H1 (cell line): ENCODE measurements around the gene TMPRSS3. TPM values are rescaled to one million over a fixed set of nuclear protein-coding genes. Genes with fewer than 3 reads are reported as not detected.

Source experiments
- CTCF ChIA-PET: fragments of 300-600 bp; sonication (Branson Sonifier 250); formaldehyde crosslinking; loops from one replicate; lab custom pipeline; 2021; ENCODE audit not compliant: partially characterized antibody; lab: Charles Lee
- POLR2A ChIA-PET: fragments of 300-600 bp; sonication (Branson Sonifier 250); formaldehyde crosslinking; loops from one replicate; lab custom pipeline; 2021; ENCODE audit warnings: inconsistent platforms; ENCODE audit not compliant: partially characterized antibody; lab: Charles Lee
- DNase-seq, 2 experiments: peaks; one replicate each; pipeline versions ENCODE4 v3.0.0 to v3.0.0-alpha.2; 2010 to 2022; ENCODE audit warnings: low spot score in 2 of 2, low read depth in 1 of 2, mixed read lengths in 1 of 2
- FAIRE-seq: peaks from 2 replicates; lab custom pipeline; 2011; peaks lifted over from hg19 to GRCh38; lab: Jason Lieb, UNC
- H2AFZ ChIP-seq: 2 replicates; pipeline ENCODE4 v1.8.1; 2012; ENCODE audit warnings: low read length, inconsistent platforms
- H2AK5ac ChIP-seq: 2 replicates; pipeline ENCODE4 v1.6.1; 2013; ENCODE audit warnings: low read depth, low read length
- H2BK120ac ChIP-seq: replicated peaks from 2 replicates; pipeline ENCODE3; 2013; ENCODE audit warnings: low read depth, low read length, inconsistent platforms
- H2BK12ac ChIP-seq: 2 replicates; pipeline ENCODE4 v1.6.1; 2013; ENCODE audit warnings: low read depth, low read length
- H2BK15ac ChIP-seq: 2 replicates; pipeline ENCODE4 v1.6.1; 2013; ENCODE audit warnings: low read length
- H2BK20ac ChIP-seq: 2 replicates; pipeline ENCODE4 v1.6.1; 2013; ENCODE audit warnings: low read length
- H2BK5ac ChIP-seq: 2 replicates; pipeline ENCODE4 v1.6.1; 2013; ENCODE audit warnings: low read depth, low read length
- H3K14ac ChIP-seq: 2 replicates; pipeline ENCODE4 v1.6.1; 2013; ENCODE audit warnings: inconsistent platforms; ENCODE audit not compliant: insufficient read length
- H3K18ac ChIP-seq: 2 replicates; pipeline ENCODE4 v1.6.1; 2013; ENCODE audit warnings: low read length; ENCODE audit errors: extremely low read depth
- H3K23ac ChIP-seq: 2 replicates; pipeline ENCODE4 v1.6.1; 2013; ENCODE audit warnings: inconsistent platforms; ENCODE audit not compliant: insufficient read length
- H3K23me2 ChIP-seq: 2 replicates; pipeline ENCODE4 v1.6.1; 2013; ENCODE audit warnings: low read depth, low read length
- H3K27ac ChIP-seq: 2 replicates; pipeline ENCODE4 v1.6.1; 2011; ENCODE audit warnings: low read depth, low read length, inconsistent platforms
- H3K27me3 ChIP-seq, 4 experiments: replicated peaks in 1 of 4; 1 replicate in 1 of 4; 2 replicates in 3 of 4; pipeline versions ENCODE4 v1.6.1 to v1.8.1; 2011 to 2013; ENCODE audit warnings: low read length in 3 of 4, mild to moderate bottlenecking in 3 of 4, inconsistent platforms in 2 of 4, mixed read lengths in 2 of 4, moderate library complexity in 1 of 4; ENCODE audit not compliant: control insufficient read depth in 3 of 4, insufficient read depth in 3 of 4; ENCODE audit errors: extremely low read depth in 1 of 4
- H3K36me3 ChIP-seq, 4 experiments: 2 replicates each; pipeline versions ENCODE4 v1.6.1 to v1.8.1; 2011 to 2013; ENCODE audit warnings: mild to moderate bottlenecking in 4 of 4, low read length in 3 of 4, moderate library complexity in 2 of 4, control low read depth in 1 of 4, inconsistent platforms in 1 of 4; ENCODE audit not compliant: insufficient read depth in 4 of 4, control insufficient read depth in 2 of 4
- H3K4ac ChIP-seq: replicated peaks from 2 replicates; pipeline ENCODE3; 2013; ENCODE audit warnings: low read length, low read depth, mixed read lengths, inconsistent platforms; ENCODE audit not compliant: insufficient read length
- H3K4me1 ChIP-seq, 4 experiments: replicated peaks in 1 of 4; 1 replicate in 1 of 4; 2 replicates in 3 of 4; pipeline versions ENCODE4 v1.6.1 to v1.8.1; 2011 to 2013; ENCODE audit warnings: low read length in 3 of 4, inconsistent platforms in 2 of 4, mixed read lengths in 1 of 4; ENCODE audit not compliant: insufficient read depth in 4 of 4, control insufficient read depth in 3 of 4
- H3K4me2 ChIP-seq, 2 experiments: 2 replicates each; pipeline versions ENCODE4 v1.6.1 to v1.8.1; 2011 to 2013; ENCODE audit warnings: low read depth in 2 of 2, low read length in 2 of 2, control low read depth in 1 of 2, inconsistent platforms in 1 of 2, mild to moderate bottlenecking in 1 of 2; ENCODE audit not compliant: insufficient read depth in 1 of 2
- H3K4me3 ChIP-seq, 4 experiments: fragments of 200-600, 300-600 bp in 1 of 4; sonication (generic), shearing (Covaris generic), sonication (Bioruptor Twin) in 1 of 4; 2 replicates each; pipeline versions ENCODE4 v1.5.1 to v1.8.1; 2011 to 2016; ENCODE audit warnings: low read length in 4 of 4, low read depth in 3 of 4, control low read depth in 2 of 4, inconsistent platforms in 2 of 4, mild to moderate bottlenecking in 2 of 4, mixed read lengths in 1 of 4, moderate library complexity in 1 of 4; ENCODE audit not compliant: insufficient read depth in 2 of 4; ENCODE audit errors: extremely low read depth in 1 of 4
- H3K56ac ChIP-seq: replicated peaks from 2 replicates; pipeline ENCODE3; 2013; ENCODE audit warnings: low read depth, mild to moderate bottlenecking, mixed read lengths, low read length, inconsistent platforms; ENCODE audit not compliant: insufficient read length
- H3K79me1 ChIP-seq: 2 replicates; pipeline ENCODE4 v1.6.1; 2013; ENCODE audit warnings: low read depth, low read length, control low read depth
- H3K79me2 ChIP-seq, 2 experiments: 2 replicates each; pipeline versions ENCODE4 v1.6.1 to v1.8.1; 2012 to 2013; ENCODE audit warnings: low read length in 2 of 2, mild to moderate bottlenecking in 2 of 2, inconsistent platforms in 1 of 2; ENCODE audit not compliant: insufficient read depth in 2 of 2, control insufficient read depth in 1 of 2
- H3K9ac ChIP-seq, 4 experiments: replicated peaks in 1 of 4; 1 replicate in 1 of 4; 2 replicates in 3 of 4; pipeline versions ENCODE4 v1.6.1 to v1.8.1; 2011 to 2013; ENCODE audit warnings: low read depth in 3 of 4, low read length in 3 of 4, control low read depth in 2 of 4, mild to moderate bottlenecking in 2 of 4, moderate library complexity in 2 of 4, inconsistent platforms in 1 of 4; ENCODE audit errors: extremely low read depth in 1 of 4
- H3K9me3 ChIP-seq, 2 experiments: 2 replicates each; pipeline versions ENCODE4 v1.6.1 to v1.8.1; 2012 to 2013; ENCODE audit warnings: mild to moderate bottlenecking in 2 of 2, moderate library complexity in 2 of 2, control low read depth in 1 of 2, inconsistent platforms in 1 of 2, low read depth in 1 of 2, low read length in 1 of 2, mixed read lengths in 1 of 2; ENCODE audit not compliant: insufficient read depth in 2 of 2
- H4K20me1 ChIP-seq, 2 experiments: replicated peaks in 1 of 2; 2 replicates each; pipeline versions ENCODE3 to v1.8.1; 2011 to 2013; ENCODE audit warnings: inconsistent platforms in 2 of 2, low read length in 2 of 2, mild to moderate bottlenecking in 1 of 2; ENCODE audit not compliant: insufficient read depth in 2 of 2, control insufficient read depth in 1 of 2
- H4K5ac ChIP-seq: 2 replicates; pipeline ENCODE4 v1.6.1; 2013; ENCODE audit warnings: low read length, low read depth, mixed read lengths, inconsistent platforms; ENCODE audit not compliant: insufficient read length
- H4K8ac ChIP-seq: 2 replicates; pipeline ENCODE4 v1.8.0; 2013; ENCODE audit warnings: mild to moderate bottlenecking, moderate library complexity, low read length, inconsistent platforms; ENCODE audit not compliant: insufficient read depth; ENCODE audit errors: extremely low read depth
- H4K91ac ChIP-seq: replicated peaks from 2 replicates; pipeline ENCODE3; 2013; ENCODE audit warnings: low read length, mixed read lengths, inconsistent platforms; ENCODE audit not compliant: insufficient read length
- WGBS, 2 experiments: shearing (Covaris generic) in 1 of 2; methylation state at CpG; one replicate each; pipeline versions ENCODE4 v1.1.6 to v1.1.7; 2013 to 2015; ENCODE audit warnings: low lambda C conversion rate in 2 of 2, mixed read lengths in 2 of 2, inconsistent platforms in 1 of 2, low coverage in 1 of 2, missing lambda C conversion rate in 1 of 2; ENCODE audit not compliant: insufficient replicate concordance in 2 of 2, insufficient coverage in 1 of 2, insufficient read length in 1 of 2; ENCODE audit errors: extremely low coverage in 1 of 2, missing lambda C conversion rate in 1 of 2; 5-methylcytosine and 5-hydroxymethylcytosine counted together
- polyA plus RNA-seq, 7 experiments: library from polyadenylated mRNA; depleted of rRNA in 3 of 7; stranded (reverse) in 5 of 7; unstranded in 2 of 7; fragments of >200 nt in 5 of 7; fragments of 200-250 nt in 2 of 7; gene quantifications; 1 replicate in 5 of 7; 2 replicates in 1 of 7; 4 replicates in 1 of 7; pipeline versions ENCODE4 v1.2.1 to v1.2.3, GENCODE V29; 2011 to 2013; ENCODE audit warnings: missing spikeins in 2 of 7, mixed read lengths in 2 of 7
- total RNA-seq: library from RNA; stranded (reverse); fragmentation: NEBNext Ultra II Directional; extraction: Animal tissue kit (Norgen Biotek cat#: 25700); gene quantifications from 2 replicates; pipeline ENCODE4 v1.2.1, GENCODE V29; 2021

Gene TMPRSS3
- total and polyA plus RNA-seq, 2 of the 8 experiments (the other 6 are each of a cell fraction or from before 2014, with no cell fraction given): 0.38 TPM; not detected in 1

- Histone ChIP-seq H3K4me2 (no peak overlapping the region), H3K27me3 (no peaks in the 10 kb centered on the region), H4K91ac (no peak overlapping the region), H2AK5ac (no peak overlapping the region), H2BK20ac (no peak overlapping the region), H3K27ac (no peak overlapping the region), H3K4me3 (no peak overlapping the region), H3K14ac (no peak overlapping the region), H4K5ac (no peak overlapping the region), H3K23me2 (peaks cover 6% of the 10 kb centered on the region), H2BK5ac (no peak overlapping the region), H3K4ac (no peak overlapping the region), H3K9me3 (no peaks in the 10 kb centered on the region), H2BK120ac (no peak overlapping the region), H3K4me1 (peaks cover 0 to 2% (median 0%) of the 10 kb centered on the region in 4 experiments; a peak in 1 of 7 replicates), H2AFZ (no peak overlapping the region), H3K9ac (no peak overlapping the region), H3K23ac (no peak overlapping the region), H4K8ac (no peak overlapping the region), H4K20me1 (peaks cover 0 to 3% of the 10 kb centered on the region in 2 experiments), H2BK15ac (no peak overlapping the region), H3K18ac (no peak overlapping the region), H3K79me1 (no peaks in the 10 kb centered on the region), H3K79me2 (no peaks in the 10 kb centered on the region), H2BK12ac (no peak overlapping the region), H3K36me3 (no peaks in the 10 kb centered on the region), H3K56ac (no peak overlapping the region)
- WGBS, 2 experiments: 95% methylated on average over 5 of the region's 5 CpGs; no CpG with 5 or more reads in 1 of the 2 experiments
- POLR2A ChIA-PET: no interaction called here
- DNase-seq (no peak), FAIRE-seq (no peak)
- CTCF ChIA-PET: no interaction called here
Measured at GRCh38 chr21:42407476-42407875, 11.6 kb upstream of the TMPRSS3 start.
